Measurements from ENCODE around the gene BFSP2. TPM values are rescaled to one million over a fixed set of nuclear protein-coding genes. Genes with fewer than 3 reads are reported as not detected.

Gene BFSP2
- total RNA-seq, 4 donors from 2014 or later = 2.6 TPM; not detected in 3

DNA sequence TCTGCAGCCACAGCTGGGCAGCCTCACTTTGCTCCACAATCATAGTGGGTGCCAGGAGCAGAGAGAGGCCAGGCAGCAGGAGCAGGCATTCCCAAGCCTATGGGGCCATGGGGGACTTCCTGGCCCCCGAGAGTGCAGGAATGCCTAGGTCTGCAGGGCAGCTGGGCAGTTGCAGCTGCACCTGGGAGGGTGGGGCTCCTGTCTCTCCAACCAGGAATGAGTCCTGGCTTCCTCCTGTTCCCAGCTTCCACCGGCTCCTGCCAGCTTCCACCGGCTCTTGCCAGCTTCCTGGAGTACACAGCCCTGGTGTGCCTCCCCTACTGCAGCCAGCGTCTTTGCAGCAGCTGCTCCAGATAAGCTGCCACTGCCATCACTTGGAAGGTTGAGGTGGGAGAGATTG lies 87.3 kb downstream of the BFSP2 start:
- no peaks in the 10 kb centered on the region for H3K36me3 ChIP-seq
- H3K27me3 ChIP-seq = no peaks in the 10 kb centered on the region
- peaks cover 0 to 6% (median 0%) of the 10 kb centered on the region in 4 donors for H3K4me1 ChIP-seq
- no peak overlapping the region for H3K27ac ChIP-seq
- no peak for DNase-seq (ENCODE audit: low spot score in 2 of 2)
- H3K9me3 ChIP-seq = peaks cover 0 to 17% (median 0%) of the 10 kb centered on the region in 4 donors
- no peak overlapping the region for H3K4me3 ChIP-seq
- TF ChIP-seq POLR2A (IDR thresholded peaks at IDR 0.05) (no peak), EP300 (IDR thresholded peaks at IDR 0.05) (no peak), CTCF (IDR thresholded peaks at IDR 0.05) (no peak)
- WGBS, 2 donors = 81 to 94% methylated on average over 3 to 4 of the region's 4 CpGs

DNA sequence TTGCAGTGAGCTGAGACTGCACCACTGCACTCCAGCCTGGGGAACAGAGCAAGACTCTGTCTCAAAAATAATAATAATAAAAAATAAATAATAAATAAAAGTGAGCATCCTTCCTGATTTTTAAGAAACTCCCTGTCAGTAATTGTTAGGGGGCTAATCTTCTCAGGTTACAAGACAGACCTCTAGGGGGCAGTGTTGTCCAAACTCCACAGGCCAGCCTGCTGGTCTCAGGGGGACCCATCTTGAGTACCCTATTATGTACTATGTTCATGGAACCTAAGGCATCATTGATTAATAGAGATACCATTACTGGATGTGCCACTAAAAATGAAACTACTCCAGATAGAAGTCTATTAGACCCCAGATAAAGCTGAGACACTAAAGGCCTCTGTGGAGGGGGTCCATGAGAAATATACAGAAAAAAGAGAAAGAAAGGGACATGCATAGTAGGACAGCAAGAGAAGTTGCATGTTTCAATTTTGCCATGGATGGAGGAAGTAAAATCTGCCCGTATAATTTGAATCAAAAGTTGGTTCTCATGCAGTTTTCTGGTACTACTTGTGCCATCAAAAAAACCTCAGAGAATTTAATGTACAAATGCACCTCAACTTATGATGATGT lies 88.2 kb downstream of the BFSP2 start:
- Histone ChIP-seq H3K27ac (no peak overlapping the region), H3K4me1 (peaks cover 0 to 6% (median 0%) of the 10 kb centered on the region in 4 donors), H3K4me3 (no peak overlapping the region), H3K9me3 (peaks cover 0 to 17% (median 0%) of the 10 kb centered on the region in 4 donors), H3K27me3 (no peaks in the 10 kb centered on the region), H3K36me3 (no peaks in the 10 kb centered on the region)
- TF ChIP-seq EP300 (IDR thresholded peaks at IDR 0.05) = no peak
- TF ChIP-seq POLR2A (IDR thresholded peaks at IDR 0.05) = no peak
- TF ChIP-seq CTCF (IDR thresholded peaks at IDR 0.05) = peak in 3 of 5 experiments; percentile 22 to 54 (median 38)
- 73 to 77% methylated on average over 1 of the region's 1 CpG for WGBS, 2 donors
- peak in 1 of 2 donors; percentile 48 for DNase-seq (ENCODE audit: low spot score in 2 of 2)

GRCh38 chr3:133488785-133489367 lies 89.0 kb downstream of the BFSP2 start:
- Histone ChIP-seq H3K27me3 (no peaks in the 10 kb centered on the region), H3K9me3 (peaks cover 0 to 17% (median 0%) of the 10 kb centered on the region in 4 donors), H3K4me3 (no peak overlapping the region), H3K27ac (no peak overlapping the region), H3K36me3 (no peaks in the 10 kb centered on the region), H3K4me1 (peaks cover 0 to 6% (median 0%) of the 10 kb centered on the region in 4 donors)
- no peak for DNase-seq (ENCODE audit: low spot score in 2 of 2)
- 50 to 54% methylated on average over 3 of the region's 3 CpGs for WGBS, 2 donors
- TF ChIP-seq EP300 (IDR thresholded peaks at IDR 0.05) (no peak), CTCF (IDR thresholded peaks at IDR 0.05) (no peak)

GRCh38 chr3:133489466-133490085 lies 89.7 kb downstream of the BFSP2 start:
- Histone ChIP-seq H3K9me3 (peaks cover 0 to 16% (median 0%) of the 10 kb centered on the region in 4 donors), H3K27ac (no peak overlapping the region), H3K27me3 (no peaks in the 10 kb centered on the region), H3K36me3 (no peaks in the 10 kb centered on the region), H3K4me3 (no peak overlapping the region), H3K4me1 (peaks cover 0 to 6% (median 0%) of the 10 kb centered on the region in 4 donors)
- TF ChIP-seq POLR2A (IDR thresholded peaks at IDR 0.05) (no peak), CTCF (IDR thresholded peaks at IDR 0.05) (no peak), EP300 (IDR thresholded peaks at IDR 0.05) (no peak)
- WGBS, 2 donors = 74 to 87% methylated on average over 5 of the region's 5 CpGs
- no peak for DNase-seq (ENCODE audit: low spot score in 2 of 2)

All from tibial nerve (tissue), 4 donors.